GM21390 (cell line): ENCODE measurements around the gene SIPA1L3.

Experiments used
- ATAC-seq: cut with Tn5 transposase; IDR thresholded peaks from one replicate; pipeline ENCODE4 v1.9.1; 2021; ENCODE audit not compliant: unreplicated experiment

SIPA1L3 gene

GRCh38 chr19:37972803-37973202, 65.8 kb downstream of the SIPA1L3 start:
- no peak for ATAC-seq

DNA sequence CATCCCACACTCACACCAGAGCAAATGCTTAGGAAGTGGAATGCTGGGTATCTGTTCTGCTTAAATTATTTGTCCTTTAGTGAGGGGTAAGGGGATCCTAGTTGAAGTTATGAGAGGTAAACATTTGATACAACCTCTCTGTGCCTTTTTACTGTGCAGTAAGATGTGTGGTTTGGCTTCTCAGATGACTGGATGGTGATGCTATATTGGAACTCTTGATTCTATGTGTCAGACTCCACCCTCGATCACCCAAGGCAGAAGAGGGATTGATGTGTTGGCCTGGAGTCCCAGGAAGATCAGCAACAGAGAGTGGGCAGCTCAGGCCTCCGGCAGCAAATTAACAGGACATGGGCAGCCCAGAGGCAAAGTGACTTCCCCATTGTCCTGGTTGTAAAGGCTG, 66.7 kb downstream of the SIPA1L3 start:
- no peak for ATAC-seq

- no peak for ATAC-seq
These were observed 68.1 kb downstream of the SIPA1L3 start for GRCh38 chr19:37975071-37975470.

GRCh38 chr19:37975596-37976515, 68.8 kb downstream of the SIPA1L3 start:
- ATAC-seq, result no peak

DNA sequence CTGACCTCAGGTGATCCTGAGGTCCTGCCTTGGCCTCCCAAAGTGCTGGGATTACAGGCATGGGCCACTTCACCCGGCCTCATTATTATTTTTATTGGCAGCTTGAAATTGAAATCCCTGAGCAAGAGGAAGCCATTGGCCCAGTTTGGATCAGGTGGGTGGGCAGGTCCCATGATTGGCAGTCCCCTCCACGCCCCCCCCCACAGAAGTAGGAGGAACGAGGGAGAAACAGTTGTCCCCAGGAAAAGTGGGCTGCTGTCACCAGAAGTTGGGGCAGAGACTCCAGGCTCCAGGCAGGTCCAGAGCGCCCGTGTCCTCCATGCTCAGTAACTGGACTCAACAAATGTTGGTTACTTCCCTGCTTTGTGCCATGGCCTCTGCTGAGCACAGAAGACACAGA, 70.4 kb downstream of the SIPA1L3 start:
- no peak for ATAC-seq

DNA sequence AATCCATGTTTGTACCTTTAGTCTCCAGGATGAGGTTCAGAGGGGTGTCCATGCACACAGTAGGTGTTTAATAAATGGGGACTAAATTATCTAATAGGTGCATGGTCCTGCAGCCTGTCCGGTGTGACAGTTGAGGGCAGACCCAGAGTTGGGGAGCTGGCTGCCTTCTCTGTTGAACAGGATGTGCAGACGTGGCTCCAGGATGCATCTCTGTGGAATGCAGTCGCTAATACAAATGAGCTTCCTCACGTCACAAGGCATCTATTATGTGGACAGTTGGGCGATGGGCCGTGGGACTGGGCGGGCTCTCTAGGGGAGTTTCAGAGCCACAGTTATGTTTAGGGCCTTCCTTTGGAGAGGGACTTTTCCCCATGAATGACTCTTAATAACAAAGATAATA, 71.0 kb downstream of the SIPA1L3 start:
- ATAC-seq, result no peak

GRCh38 chr19:37979547-37980082, 72.6 kb downstream of the SIPA1L3 start:
- no peak for ATAC-seq

GRCh38 chr19:37980419-37981170, 73.6 kb downstream of the SIPA1L3 start:
- ATAC-seq, result no peak

GRCh38 chr19:37981785-37982475, 74.9 kb downstream of the SIPA1L3 start:
- no peak for ATAC-seq

GRCh38 chr19:37982655-37983054, 75.6 kb downstream of the SIPA1L3 start:
- no peak for ATAC-seq

DNA sequence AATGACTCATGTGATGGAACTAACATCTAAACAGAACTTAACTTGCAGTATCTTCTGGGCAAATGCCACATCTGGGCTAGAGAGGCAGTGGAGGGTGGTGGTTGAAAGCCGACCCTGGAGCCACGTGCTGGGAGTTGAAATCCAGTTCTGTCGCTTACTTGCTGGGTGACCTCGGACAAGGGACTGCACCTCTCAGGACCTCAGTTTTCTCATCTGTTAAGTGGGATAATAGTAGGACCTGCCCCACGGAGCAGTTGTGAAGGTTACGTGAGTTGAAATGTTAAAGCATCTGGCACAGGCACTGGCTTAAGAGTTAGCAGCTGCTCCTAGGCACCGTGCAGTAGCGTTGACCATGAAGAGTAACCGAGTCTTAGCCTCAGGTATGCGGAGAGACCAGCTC, 76.1 kb downstream of the SIPA1L3 start:
- ATAC-seq, result no peak

GRCh38 chr19:37983916-37984315, 76.9 kb downstream of the SIPA1L3 start:
- no peak for ATAC-seq

- ATAC-seq, result no peak
These were observed 79.2 kb downstream of the SIPA1L3 start for GRCh38 chr19:37986048-37986750.

- ATAC-seq, result no peak
These were observed 80.6 kb downstream of the SIPA1L3 start for GRCh38 chr19:37987356-37988332.

DNA sequence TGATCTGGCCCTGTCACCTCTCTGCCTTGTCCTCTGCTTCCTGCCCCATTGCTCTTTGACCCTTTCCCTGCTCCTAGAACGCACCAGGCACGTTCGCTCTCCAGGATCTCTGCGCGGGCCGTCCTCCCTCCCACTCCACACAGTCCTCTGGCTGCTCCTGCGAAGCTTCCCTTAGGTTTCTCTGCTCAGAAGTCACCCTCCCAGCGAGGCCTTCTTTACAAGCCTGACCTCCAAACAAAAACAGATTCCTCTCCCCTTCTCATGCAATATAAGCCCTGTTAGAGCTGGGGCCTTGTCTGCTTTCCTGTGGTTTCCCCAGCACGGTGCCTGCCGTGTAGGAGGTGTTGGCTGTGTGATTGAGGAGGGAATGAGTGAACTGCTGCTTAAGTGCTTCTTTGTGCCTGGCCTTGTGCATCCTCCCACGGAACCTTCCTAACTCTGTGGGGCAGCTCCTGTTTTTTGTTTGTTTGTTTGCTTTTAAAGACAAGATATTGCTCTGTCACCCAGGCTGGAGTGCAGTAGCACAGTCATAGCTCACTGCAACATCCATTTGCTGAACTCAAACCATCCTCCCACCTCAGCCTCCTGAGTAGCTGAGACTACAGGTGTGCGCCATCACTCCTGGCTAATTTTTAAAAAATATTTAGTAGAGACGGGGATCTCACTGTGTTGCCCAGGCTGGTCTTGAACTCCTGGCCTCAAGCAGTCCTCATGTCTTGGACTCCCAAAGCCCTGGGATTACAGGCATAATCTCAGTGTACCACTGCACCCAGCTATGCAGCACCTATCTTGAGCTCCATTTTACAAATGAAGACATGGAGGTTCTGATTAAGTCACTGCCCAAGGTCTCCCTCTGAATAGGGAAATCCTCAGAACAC, 82.0 kb downstream of the SIPA1L3 start:
- no peak for ATAC-seq

DNA sequence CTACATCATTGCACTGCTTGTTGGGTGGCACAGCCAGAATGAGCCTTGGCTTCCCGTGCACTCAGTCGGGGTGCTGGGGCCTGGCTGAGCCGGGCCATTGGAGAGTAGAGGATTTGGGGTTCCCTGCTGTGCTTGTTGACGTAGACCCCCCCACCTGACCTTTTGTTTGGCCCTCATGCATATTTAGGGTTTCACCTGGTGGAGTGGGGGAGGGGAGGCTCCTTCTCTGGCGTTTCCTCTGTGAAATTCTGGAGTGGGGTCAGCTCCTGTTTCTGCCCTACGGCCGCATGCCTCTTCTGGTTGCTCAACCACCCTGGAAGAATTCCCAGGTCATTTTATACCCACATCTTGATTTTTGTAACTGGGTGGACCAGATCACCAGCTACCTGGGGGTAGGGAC, 82.8 kb downstream of the SIPA1L3 start:
- ATAC-seq, result no peak

DNA sequence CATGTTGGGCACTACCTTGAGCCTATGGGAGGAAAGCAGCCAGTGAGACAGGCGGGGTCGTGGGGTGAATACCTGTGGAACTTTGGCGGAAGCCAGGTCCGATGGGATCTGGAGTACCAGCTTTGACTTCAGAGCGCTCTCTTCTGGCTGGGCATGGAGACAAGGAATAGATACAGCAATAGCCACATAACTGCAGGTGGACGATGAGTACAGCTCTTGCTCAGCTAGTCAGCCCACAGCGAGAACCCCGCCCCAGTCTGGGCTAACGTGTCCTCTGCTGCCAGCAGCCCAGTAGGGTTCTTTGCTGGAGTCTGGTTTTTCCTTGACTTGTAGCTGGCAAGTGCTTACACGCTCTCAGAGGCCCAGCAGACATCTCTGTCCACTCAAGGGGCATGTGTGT, 83.4 kb downstream of the SIPA1L3 start:
- no peak for ATAC-seq

- no peak for ATAC-seq
These were observed 84.3 kb downstream of the SIPA1L3 start for GRCh38 chr19:37991176-37991835.
